Measurements from ENCODE around the gene MAPK7.

MAPK7 gene
- total RNA-seq = 9.0 to 13.8 reads per million in 2 donors

DNA sequence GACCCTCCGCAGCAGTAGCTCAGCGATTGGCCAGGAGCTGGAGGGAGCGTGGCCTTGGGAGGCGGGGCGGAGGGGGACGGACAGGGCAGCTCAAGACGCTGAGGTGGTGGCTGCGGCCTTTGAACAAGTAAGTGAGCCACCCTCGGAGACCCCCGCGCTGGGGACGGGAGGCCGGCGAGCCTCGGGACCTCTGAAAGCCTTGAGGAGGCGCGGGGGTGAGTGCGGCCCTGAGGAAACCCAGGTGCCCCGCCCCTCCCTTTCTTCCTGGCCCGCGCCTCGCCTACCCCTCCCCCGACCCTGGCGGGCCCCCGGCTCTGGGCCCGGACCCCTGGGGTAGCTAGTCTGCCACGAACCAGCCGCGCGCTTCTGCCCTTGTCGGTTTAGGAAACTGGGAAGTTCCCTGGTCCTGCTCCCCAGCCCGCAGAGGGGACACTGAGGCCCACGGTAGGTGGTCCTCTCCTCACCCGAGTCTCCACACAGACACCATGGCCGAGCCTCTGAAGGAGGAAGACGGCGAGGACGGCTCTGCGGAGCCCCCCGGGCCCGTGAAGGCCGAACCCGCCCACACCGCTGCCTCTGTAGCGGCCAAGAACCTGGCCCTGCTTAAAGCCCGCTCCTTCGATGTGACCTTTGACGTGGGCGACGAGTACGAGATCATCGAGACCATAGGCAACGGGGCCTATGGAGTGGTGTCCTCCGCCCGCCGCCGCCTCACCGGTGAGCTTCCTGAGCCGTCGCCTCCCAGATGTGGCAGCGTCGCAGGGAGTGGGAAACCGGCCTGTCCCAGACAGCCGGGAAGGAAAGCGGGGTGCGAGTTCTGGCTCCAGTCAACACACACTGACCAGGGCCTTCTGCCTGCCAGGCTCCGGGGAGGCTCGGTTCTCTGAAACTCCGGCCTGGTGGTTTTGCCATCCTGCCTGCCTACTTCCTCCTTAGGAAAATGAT is at the start of gene MAPK7:
Gene MAPK7 (plus strand): TSS at position 83 of the 945 bp plus-strand sequence. CDS start 403 bp downstream, at position 486.
- DNase-seq = no peak

DNA sequence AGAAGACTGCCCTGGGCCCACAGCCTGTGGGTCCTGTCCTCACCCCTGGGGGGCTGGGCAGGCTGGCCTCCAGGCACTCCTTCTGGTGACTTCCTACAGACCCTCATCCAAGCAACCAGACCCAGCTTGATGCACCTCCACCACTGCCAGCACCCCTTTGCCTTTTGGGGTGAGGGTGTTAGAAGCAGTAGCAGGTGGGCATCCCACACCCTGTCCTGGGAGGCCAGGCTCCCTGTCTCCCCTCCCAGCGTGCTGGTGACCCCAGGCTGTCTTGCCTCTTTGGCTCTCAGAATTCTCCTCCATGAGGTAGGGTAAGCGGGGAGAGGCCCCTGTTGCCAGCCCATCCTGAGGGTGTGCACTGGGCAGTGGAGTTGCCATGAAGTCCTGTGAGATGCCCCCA is 49.2 kb upstream of the MAPK7 start:
- DNase-seq = no peak

- no peak for DNase-seq
These were observed 48.5 kb upstream of the MAPK7 start for GRCh38 chr17:19329839-19330238.

DNA sequence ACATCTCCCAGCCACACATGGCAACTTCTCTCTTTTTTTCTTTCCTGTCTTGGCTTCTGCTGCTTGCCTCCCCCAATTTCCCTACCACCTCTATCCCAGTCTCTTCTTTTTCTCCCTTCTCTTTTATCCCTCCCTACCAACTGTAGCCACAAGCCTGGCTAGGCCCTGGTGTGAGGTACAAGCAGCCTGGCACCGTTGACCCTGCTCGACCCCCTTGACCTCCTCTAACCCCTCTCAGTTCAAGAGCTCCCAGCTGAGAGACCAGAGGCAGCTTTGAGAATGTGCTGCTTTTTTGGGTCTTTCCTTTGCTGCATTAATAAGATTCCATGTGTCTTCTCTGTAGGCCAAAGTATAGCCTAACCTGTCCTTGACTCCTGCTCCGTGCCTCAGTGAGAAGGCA is 48.0 kb upstream of the MAPK7 start:
- no peak for DNase-seq

DNA sequence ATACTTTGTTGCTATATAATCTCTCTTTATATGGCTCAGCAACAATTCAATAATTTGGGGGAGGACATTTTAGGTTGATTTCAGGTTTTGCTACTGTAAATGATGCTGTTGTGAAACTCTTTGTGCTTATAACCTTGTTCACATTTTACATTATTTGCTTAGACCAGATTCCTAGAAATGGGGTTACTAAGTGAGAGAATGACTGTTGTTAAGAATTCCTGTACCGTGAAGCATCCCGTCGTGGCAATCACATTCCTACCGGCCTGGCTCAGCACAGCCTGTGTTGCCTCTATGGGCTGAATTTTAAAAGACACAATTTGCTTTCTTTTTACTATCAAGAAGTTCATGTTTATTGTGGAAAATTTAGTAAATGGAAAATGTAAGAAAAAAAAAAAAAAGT is 47.2 kb upstream of the MAPK7 start:
- DNase-seq = no peak

- DNase-seq = no peak
These were observed 46.6 kb upstream of the MAPK7 start for GRCh38 chr17:19331543-19332245.

GRCh38 chr17:19332371-19333131 is 45.7 kb upstream of the MAPK7 start:
- DNase-seq = no peak

GRCh38 chr17:19333132-19333440 is 45.2 kb upstream of the MAPK7 start:
- DNase-seq = no peak

DNA sequence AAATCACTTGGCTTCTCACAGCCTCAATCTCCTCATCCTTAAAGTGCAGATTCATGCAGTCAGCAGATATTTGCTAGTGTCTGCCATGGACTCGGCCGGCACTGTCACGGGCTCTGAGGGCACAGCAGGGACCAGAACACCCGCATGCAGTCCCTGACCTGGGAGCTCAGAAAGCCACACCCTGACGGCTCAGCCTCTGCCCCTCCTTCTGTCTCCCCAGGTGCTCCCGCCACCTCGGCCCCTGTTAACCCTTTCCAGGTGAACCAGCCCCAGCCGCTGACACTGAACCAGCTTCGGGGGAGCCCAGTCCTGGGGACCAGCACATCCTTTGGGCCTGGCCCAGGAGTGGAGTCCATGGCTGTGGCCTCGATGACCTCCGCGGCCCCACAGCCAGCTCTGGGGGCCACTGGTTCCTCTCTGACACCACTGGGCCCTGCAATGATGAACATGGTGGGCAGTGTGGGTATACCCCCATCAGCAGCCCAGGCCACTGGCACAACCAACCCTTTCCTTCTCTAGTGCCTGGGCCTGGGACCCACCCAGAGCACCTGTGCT is 44.5 kb upstream of the MAPK7 start:
- DNase-seq = no peak

DNA sequence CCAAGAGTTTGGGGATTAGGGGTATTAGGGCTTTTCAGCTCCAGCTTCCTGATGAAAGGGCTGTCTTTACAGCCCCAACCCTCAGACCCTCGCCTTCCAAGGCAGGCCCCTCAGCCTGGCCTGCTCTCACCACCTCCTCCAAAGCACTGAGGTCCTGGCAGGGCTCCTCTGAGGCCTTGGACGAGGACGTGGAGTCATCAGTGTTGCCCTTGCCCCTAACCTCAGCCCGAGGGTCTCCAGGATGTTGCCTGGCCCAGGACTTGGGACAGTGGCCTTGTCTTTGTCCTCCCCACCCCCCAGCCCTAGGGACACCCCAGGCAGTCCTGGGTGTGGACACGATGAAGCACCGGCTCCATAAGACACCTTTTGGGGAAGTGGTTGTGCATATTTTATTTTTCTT is 44.0 kb upstream of the MAPK7 start:
- DNase-seq = no peak

- no peak for DNase-seq
These were observed 42.2 kb upstream of the MAPK7 start for GRCh38 chr17:19335951-19336631.

DNA sequence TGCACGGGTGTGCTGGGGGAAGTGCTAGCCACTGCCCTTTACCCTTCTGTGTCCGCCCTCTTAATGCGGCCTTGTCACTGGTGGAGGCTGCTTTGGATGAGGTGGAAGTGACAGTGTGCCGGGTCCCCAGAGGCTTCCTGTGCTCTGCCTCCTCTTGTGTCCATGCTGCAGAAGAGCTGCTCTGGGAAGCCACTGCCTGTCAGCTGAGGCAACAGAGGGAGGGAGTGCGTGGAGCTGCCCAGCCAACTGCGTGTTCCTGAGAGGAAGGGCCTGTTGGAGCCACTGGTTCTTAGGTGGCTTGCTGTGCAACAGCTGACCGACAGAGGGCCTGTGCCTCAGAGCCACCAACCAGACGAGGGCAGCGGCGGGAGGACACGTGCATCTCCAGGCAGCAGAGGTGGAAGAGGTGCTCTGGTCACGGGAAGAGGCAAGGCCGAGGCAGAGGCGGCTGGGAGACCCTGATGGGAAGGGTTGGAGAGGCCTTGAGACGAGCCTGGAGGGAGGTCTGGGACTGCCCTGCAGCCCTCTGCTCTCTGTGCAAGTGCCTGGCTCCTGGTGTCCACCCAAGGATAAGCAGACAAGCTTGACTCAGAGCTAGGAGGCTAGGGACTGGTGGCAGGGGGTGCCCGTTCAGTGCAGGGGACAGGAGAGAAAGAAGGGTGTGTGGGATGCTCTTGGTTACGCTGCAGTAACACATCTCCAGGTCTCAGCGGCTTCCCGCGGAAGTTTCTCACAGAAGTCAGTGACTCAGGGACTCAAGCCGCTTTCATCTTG is 41.2 kb upstream of the MAPK7 start:
- DNase-seq = no peak

DNA sequence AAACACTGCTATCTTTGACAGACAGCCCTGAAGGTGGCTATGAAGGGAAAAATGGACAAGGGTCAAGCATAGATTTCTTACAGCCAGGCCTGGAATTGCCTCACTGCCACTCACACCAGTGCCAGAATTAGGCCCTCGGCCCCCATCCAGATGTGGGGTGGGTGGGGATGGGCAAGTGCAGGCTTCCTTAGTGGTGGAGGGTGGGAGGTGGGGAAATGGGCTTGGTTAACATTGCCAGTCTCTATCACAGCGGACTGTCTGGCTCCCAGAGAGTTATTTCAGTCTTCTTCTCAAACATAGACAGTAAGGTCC is 40.6 kb upstream of the MAPK7 start:
- no peak for DNase-seq

GRCh38 chr17:19338031-19338990 is 40.0 kb upstream of the MAPK7 start:
- no peak for DNase-seq

DNA sequence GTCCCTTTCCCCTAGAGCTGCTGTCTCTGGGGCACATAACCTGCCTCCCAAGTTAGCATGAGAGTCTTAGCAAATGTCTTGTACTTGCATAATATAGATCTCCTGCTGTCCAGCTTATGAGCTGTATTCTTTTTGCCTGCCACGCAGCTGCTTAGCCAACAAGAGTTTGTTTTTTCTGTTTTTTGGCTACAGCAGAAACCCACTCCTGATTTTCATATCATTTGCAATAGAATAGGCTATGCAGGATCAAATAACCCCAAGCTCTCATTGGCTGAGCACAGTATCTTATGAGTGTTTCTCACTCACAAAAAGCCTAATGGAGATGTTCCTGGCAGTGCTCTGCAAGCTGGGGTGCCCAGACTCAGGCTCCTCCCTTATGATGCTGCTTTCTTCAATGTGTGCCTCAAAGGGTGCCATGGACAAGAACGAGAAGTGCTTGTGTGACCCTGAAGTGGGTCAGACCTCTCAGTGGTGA is 38.9 kb upstream of the MAPK7 start:
- no peak for DNase-seq

GRCh38 chr17:19341211-19341631 is 37.1 kb upstream of the MAPK7 start:
- no peak for DNase-seq

GRCh38 chr17:19341641-19342610 is 36.4 kb upstream of the MAPK7 start:
- DNase-seq = no peak

- DNase-seq = no peak
These were observed 35.6 kb upstream of the MAPK7 start for GRCh38 chr17:19342611-19343255.

DNA sequence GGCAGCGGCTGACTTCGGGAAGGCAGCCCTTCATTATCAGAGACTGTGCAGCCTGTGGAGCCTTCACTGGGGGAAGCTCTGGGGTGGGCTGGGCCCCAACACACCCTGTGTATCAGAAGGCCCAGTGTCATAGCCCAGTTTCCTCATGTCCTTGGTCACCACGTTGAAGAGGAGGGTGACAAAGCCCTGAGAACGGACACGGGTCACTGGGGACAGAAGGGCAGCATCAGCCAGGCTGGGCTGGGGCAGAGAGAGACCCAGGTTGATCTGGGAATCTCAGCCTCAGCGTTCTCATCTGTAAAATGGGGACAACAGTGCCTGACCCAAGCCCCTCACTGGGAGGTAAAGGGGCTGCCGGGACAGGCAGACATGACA is 35.1 kb upstream of the MAPK7 start:
- DNase-seq = no peak
